HG02840 (cell line): ENCODE data around the gene P2RY2.
"Not testable (repeated sequence)": the region's sequence is repeated elsewhere in the genome, so short reads cannot be mapped to it uniquely, and the experiment has no call there.

Experiments
- ATAC-seq: cut with Tn5 transposase; IDR thresholded peaks from one replicate; pipeline ENCODE4 v1.9.1; 2021; ENCODE audit warnings: mild to moderate bottlenecking, moderate library complexity, moderate number of reproducible peaks; ENCODE audit not compliant: unreplicated experiment, low FRiP score

Gene P2RY2

DNA sequence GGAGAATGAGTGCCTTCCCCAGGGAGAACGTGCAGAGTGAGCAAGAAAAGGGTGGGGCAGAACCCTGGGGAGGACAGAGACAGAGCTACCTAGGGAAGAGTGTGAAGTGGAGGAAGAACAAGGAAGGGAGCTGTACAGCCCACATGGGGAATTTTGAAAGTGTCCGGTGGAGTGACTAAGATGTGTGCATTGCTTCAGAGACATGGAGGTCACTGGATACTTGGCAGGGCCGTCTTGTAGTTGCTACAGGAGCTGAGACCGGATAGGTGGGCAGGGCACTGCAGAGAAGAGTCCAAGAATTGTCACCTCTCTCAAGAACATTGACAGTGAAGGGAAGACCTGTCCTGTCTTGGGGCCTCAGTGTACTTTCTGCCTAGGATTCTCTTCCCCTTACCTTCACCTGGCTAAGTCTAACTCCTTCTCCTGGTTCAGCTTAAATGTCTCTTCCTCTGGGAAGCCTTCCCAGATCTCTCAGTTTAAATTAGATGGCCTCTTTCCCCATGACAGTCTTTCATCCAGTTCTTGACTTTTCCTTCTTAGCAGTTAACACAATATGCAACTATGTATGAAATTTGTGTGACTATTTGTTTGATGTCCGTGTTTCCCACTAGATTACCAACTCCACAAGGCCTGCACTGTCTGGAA, 44.9 kb downstream of the P2RY2 start:
- no peak for ATAC-seq

DNA sequence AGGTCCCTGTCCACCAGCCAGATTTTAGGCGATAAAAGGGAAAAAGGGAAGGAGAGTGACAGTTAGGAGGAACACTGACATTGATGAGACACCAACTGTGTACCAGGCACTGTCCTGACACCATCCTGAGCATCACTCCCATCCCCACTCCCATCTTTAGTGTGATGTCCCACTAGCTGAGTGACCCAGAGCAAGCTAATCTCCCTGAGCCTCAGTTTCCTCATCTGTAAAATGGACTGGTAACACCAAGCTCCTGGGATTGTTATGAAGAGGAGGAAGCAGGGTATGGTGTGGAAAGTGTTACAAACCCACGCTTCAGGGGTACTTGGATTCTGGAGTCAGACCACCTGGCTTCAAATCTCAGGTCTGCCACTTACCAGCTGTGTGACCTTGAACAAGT, 45.6 kb downstream of the P2RY2 start:
- ATAC-seq: no peak

DNA sequence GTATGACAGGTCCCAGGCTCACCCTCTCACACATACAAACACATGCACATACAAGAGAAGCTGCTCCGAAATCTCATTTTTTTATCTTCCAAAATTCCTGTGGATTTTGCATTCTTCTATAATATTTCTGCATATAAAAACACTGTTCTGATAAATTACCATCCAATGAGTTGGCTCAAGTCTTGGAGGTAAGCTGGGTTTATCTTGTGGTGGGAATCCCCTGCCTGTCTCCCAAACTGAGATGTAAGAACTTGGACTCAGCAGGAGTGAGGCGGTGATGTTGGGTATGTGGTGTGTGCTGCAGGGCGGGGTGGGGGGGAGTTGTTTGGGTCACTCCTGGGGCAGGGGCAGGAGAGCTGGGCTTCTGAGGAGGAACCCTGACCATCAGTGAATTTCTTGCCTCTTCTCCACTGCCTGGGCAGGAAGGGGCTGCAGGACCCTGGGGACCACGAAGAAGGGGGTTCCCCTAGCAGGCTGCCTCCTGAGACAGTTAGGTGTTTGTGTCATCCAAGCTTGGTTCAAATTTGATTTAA, 47.3 kb downstream of the P2RY2 start:
- no peak for ATAC-seq

DNA sequence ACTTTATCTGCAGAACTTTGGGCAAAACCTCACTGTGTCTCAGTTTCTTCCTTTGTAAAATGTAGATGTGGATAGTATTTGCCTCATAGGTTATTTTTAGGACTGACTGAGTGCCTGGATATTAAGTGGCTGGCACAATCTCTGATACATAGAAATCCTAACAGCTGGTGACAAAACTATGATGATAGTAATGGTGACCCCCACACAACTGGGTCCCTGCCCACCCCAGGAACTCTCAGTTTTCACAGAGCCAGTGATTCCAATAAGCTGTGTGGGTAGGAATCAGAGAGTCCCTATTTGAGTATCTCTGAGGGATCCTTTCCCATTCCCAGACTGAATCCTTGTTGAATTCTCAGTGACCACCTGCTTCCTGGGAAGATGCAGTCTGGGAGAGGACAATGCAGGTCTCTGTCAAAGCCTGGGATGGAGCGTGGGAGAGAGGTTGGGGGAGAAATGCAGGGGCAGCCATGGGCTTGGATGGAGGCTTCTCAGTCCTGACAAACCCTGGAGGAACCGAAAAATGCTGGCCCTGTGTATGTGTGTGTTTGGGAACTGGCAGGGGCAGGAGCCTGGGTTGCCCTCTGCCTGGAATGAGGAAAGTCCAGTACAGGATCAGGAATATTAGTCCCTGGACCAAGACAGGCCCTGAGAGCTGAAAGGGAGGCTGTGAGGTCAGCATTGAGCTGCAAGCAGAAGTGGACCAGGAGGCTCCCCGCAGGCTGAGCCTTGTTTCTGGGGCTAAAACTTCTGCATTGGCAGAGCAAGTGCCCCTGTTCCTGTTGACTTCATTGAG, 48.0 kb downstream of the P2RY2 start:
- ATAC-seq: no peak

DNA sequence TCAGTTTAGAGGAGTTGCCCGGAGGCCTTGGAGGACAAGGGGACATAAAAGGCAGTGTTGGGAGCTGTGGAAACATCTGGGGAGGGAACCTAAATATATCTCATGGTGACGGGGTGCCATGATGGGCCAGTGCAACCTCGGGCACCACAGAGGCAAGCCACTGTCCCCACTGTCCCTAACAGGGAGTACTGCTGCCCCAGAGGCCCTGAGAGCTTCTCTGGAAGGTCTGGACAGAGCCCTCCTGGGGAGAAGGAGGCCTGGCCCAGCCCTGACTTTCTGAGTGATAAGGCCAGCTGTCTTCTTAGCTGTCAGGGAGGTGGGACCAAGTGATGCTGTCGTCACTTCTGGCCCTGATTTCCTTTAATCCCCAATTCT, 48.6 kb downstream of the P2RY2 start:
- no peak for ATAC-seq

DNA sequence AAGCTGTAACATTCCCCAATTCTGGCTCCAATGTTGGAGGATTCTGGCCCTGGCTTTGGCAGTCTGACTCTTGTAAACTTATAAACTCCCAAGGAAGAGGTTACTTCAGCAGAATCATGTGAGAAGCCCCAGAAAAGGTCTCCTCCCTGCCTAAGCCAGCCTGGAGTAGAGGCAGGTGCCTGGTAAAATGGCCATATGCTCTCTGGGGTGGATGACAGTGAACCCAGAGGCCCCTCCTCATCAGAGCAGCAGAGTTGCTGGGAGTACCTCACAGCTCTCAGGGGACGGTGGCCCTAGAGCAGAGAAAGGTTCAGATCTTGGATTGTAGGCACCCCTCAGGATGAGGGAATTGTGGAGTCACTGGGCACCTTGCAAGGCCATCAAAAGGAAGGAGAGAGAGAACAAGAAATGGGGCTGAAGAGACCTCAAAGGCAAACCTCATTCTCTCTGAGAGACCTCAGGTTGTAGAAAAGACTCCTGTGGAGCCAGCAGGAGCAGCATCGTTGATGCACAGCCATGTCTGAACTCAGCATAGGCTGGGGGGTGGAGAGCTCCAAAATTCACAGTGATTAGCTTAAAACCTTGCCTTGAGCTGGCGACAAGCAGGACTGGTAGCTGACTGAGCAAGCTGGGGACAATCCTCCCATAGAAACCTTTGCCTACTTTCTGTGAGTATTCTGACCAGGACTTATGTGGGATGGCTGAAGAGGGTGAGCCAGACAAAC, 49.2 kb downstream of the P2RY2 start:
- no peak for ATAC-seq

DNA sequence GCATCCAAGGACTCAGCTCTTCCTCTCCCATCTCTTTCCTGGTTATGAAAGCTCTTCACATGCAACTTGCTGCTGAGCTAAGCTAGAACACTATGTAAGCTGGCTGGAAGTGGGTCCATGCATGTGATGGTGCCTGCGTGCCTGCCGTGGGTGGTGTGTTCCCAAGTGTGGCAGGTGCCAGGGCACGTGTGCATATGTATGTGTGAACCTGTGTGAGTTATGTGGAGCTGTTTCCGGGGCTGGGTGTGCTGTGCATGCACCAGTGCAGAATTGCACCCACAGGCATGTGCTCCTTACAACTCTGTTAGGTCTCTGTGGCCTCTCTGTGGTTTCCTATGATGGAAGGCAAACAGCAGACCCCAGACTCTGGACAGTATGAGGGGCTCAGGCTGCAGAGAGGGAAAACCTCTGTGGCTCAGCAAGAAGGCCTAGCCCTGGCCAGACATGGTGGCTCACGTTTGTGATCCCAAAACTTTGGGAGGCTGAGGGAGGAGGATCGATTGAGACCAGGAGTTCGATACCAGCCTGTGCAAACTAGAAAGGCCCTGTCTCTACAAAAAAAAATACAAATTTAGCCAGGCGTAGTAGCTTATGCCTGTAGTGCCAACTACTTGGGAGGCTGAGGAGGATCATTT, 49.9 kb downstream of the P2RY2 start:
- no peak for ATAC-seq

DNA sequence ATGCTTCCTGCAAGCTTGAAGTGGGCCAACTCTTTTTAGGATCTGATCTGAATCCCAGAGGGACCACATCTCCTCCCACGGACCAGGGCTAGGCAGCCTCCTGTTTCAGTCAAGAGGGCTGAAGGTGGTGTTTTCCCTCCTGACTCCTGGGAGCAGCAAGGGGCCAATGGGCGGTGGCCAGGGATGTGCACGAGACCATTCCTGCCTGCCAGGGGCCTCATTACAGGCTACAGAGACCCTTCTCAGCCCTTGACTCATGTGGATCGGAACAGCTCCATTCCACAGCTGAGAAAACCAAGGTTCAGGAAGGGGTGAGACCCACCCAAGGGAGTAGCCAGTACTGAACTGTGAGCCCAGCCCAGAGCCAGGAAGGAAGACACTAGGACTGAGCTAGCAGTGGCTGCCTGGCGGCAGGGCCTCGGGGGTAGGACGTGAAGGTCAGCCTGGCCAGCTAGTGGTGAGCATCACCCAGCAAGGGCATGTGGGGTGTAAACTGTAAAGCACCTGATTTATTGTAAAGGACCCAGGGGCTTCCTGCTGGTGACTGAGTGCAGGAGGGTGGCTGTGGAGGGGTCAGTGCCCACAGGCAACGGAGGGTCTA, 50.7 kb downstream of the P2RY2 start:
- ATAC-seq: no peak

DNA sequence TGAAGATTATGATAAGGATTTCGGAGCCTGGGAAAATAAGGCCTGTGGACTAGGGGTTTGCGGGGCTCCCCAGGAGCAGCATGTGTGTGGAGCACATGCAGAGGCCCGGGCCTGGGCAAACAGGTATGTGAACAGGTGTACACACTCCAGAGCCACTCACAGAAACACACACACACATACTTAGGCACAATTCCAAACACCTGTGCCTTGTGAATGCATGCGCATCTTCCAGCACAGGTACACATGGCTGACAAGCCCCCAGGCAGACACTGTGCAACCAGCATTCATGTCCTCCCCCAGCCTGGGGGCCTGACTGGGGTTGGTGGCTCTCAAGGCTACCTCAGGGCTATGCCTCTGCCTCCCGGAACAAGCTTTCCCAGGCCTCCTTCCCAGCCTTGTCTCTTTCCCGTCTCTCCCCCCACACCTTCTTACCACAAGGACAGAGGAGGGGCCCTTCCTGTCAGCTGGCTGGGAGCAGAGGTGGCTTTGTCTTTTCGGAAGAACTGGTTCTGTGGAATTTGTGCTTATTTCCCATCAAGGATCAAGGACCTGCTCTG, 51.5 kb downstream of the P2RY2 start:
- ATAC-seq: no peak

DNA sequence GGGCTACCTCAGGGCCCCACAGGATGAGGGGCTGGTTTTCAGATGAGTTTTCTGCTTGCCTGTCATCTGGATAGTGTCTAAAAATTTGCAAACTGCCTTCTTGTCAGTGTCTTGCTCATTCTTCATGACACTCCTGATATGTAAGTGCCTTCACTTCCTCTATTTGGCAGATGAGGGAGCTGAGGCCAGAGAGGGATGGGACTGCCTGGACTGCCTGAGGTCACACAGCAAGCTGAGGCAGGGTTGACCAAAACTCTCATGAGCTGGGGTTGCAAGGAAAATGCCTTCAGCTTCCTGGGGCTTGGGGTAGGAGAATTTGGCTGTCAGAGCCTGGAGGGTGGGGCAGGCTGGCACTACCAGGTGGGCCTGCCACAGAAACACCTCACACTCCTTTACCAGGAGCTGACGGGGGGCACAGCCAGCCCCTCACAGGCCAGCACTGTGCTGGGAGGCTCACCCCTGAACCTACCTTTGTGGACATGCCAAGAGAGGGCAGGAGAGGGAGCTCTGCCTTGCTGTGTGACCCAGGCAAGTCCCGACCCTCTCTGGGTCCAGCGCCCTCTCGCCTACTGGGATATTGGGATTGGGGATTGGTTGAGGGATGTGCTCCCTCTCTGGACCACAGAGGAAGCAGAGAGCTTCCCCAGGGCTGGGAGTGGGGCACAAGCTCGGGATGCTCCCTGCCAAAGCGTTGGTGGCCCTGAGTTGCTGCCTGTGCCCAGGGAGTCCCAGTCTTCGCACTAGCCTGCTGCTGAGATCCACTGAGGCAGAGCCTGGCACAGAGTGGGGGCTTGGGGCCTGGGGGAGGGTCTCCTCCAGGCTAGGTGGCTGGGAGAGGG, 52.2 kb downstream of the P2RY2 start:
- no peak for ATAC-seq

DNA sequence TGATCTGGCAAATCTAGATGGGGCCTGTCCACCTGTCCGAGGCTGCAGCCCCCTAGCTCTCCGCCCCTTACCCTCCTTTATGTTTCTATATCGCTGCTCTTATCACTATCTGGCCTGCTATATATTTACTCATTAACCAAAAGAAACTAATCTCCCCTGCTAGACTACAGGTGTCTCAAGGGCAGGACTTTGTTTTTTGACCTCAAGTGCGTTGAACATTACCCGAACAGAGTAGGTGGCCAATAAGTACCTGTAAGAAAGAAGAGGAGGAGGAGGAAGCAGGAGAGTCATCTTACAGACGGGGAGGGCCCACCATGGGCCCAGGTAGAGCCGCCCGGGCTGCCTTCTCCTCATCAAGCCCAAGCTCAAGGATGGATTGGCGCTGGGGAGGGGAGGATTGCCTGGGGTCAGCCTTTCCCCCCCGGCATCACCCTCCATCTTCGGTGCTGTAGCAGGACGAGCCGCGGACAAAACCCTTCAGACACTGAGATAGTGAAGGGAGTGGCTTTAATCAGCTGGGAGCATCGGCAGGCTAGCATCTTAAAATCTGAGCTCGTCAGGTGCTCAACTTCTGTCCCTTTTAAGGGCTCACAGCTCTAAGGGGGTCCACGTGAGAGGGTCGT, 52.9 kb downstream of the P2RY2 start:
- ATAC-seq: no peak

DNA sequence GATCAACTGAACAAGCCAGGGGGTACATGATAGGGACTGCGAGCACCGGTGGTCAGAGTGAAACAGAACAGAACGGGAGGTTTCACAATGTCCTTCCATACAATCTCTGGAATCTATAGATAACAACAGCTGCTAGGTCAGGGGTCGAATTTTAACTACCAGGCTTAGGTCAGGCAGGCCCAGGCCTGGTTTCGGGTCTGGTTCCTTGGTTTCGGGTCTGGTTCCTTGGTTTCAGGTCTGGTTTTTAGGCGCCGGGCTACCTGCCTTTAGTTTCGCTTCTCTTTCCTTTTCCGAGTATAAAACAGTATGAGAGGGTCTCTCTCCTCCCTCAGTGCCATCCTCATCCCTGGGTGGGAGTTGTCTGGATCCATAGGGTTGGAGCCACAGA, 53.4 kb downstream of the P2RY2 start:
- not testable (repeated sequence) for ATAC-seq

DNA sequence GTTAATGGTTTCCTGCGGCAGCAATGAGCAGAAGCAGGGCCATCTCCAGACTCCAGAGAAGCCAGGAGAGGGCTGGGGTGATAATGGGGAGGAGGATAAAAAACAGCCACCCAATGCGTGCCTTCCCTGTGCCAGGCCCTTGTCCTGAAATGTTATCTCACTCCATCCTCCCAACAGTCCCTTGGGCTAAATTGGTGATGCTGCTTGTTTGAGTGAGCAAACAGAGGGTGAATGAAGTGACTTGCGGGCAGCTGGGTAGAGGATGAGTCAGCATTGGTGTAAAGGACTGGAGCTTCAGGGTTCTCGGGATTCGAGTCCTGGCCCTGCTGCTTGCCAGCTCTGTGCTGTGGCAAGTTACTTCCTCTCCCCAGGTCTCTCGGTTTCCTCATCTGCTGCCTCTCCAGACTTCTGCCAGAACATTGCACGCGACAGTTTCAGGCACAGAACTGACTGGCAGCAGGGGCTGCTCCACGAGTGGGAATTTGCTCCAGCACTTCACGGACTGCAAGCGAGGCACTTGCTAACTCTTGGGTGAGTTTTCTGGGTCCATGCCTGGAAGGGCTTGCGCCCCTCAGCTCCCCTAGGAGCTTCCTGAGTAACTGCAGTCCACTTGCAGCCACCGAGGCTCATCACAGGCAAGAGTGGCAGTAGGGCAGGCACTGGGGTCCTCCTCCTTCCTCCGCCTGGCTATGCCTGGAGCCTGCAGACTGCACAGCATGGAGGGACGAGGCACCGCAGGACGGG, 54.0 kb downstream of the P2RY2 start, which contains the start of gene P2RY6:
P2RY6 (plus strand) TSS at position 403 of the 744 bp plus-strand sequence. CDS start 24,181 bp downstream, outside the sequence.
- ATAC-seq: no peak

DNA sequence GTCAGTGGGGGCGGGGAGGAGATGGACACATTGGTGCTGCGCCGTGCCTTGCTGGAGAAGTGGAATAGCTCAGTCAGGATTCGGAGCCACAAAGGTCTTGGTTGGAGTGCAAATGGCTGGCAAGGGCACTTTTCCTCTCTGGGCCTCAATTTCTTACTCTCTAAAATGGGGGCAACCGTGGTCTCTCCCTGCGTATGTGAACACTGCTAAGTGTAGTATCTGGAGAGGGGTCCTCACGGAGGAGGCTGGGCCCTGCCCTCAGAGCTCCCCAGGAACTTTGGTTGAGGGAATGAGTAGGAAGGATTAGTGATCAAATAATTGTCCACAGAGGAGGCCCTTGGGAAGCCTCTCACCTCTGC, 54.6 kb downstream of the P2RY2 start:
- ATAC-seq: no peak

DNA sequence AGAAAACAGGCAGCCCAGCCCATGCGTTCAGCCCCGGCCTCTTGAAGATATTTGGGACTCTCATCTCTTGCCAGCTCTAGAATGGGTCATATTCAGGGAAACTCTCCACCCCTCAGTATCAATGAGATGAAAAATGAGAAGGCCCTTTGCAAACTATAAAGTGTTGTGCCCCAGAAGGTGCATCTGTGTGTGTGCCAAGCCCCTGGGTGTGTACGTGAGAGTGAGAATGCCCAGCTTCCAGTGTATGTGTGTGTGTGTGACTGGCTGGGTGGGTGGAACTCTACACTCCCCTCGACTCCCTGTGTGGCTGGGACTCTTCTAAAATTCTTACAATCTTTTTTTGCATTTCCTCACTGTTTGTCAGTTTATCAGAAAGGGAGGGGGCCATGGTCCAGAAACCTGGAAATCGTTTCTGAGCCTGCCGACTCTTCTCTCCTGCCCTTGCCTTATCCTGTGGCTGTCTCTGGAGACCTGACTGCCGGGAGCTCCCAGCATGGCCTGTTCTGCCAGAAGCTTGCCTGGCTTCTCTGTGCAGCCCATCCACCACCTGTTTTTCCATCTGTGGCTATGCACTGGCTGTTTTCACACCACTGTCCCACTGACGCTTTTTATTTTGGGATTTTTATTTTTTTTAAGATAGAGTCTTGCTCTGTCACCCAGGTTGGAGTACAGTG, 55.3 kb downstream of the P2RY2 start:
- no peak for ATAC-seq

DNA sequence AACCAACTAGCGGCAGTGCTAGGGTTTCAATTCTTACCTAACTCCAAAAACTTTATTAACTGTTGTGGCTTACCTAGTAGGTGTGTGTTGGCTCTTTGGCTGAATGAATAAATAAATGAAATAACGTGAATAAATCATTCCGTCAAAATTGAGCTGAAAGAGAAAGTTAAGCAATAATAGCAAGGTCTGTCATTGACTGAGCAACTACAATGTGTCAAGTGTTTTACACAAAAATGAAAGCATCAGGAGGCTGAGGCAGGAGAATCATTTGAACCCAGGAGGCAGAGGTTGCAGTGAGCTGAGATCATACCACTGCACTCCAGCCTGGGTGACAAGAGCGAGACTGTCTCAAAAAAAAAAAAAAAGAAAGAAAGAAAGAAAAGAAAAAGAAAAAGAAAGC, 56.1 kb downstream of the P2RY2 start:
- not testable (repeated sequence) for ATAC-seq

DNA sequence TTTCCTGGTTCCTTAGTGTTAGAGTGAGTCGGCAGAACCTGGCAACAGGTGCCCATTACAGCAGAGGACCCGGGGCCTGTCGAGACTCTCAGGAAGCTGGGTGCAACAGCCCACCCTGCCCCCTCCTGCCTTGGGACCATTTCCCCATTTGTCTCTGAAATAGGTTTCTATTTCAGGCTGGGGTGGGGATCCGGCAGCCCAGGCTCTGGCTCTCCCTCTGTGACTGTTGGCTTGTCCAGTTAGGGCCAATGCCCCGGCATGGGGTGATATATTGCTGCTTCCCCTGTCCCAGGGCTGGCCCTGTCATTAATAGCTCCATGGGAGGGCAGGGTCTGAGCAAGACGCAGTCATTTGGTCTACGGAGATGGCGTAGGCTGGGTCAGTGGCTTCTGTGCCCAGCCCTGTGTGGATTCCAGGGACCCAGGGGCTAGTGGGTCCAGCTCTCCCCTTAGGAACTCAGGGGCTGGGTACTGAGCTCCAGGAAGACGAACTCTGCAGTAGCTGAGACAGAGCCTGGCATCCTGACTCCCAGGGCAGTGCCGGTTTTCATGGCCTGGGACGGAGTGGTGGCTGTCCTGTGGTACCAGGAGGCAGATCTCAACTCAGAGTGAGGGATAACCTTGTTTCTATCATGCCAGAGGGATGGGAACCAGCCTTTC, 56.8 kb downstream of the P2RY2 start:
- no peak for ATAC-seq
